Parathyroid adenoma (tissue), 2 donors: ENCODE measurements around the gene WRAP73.

ENCODE experiments used
- H2AFZ ChIP-seq: fragments of 300-600 bp; sonication (generic); one replicate; pipeline ENCODE4 v1.7.0; 2017; ENCODE audit warnings: antibody characterized with exemption, mild to moderate bottlenecking
- H3K27ac ChIP-seq: fragments of 300-600 bp; sonication (generic); one replicate; pipeline ENCODE4 v1.7.0; 2017
- H3K27me3 ChIP-seq: fragments of 300-600 bp; sonication (generic); one replicate; pipeline ENCODE4 v1.7.0; 2017; ENCODE audit warnings: low read length; ENCODE audit not compliant: control insufficient read depth, insufficient read depth
- H3K36me3 ChIP-seq: fragments of 300-600 bp; sonication (generic); one replicate; pipeline ENCODE4 v1.7.0; 2017; ENCODE audit warnings: low read length; ENCODE audit not compliant: control insufficient read depth, insufficient read depth
- H3K4me1 ChIP-seq: fragments of 300-600 bp; sonication (generic); one replicate; pipeline ENCODE4 v1.7.0; 2017; ENCODE audit warnings: control low read depth
- H3K4me2 ChIP-seq: fragments of 300-600 bp; sonication (generic); one replicate; pipeline ENCODE4 v1.7.0; 2017; ENCODE audit warnings: low read length
- H3K4me3 ChIP-seq: fragments of 300-600 bp; sonication (generic); one replicate; pipeline ENCODE4 v1.7.0; 2017; ENCODE audit warnings: low read depth, low read length
- H3K79me2 ChIP-seq: fragments of 300-600 bp; sonication (generic); one replicate; pipeline ENCODE4 v1.7.0; 2017; ENCODE audit warnings: control low read depth
- H3K9ac ChIP-seq: fragments of 300-600 bp; sonication (generic); one replicate; pipeline ENCODE4 v1.7.0; 2017; ENCODE audit warnings: mild to moderate bottlenecking
- H3K9me3 ChIP-seq: fragments of 300-600 bp; sonication (generic); one replicate; pipeline ENCODE4 v1.7.0; 2017; ENCODE audit warnings: low read length; ENCODE audit not compliant: control insufficient read depth
- CTCF ChIP-seq: fragments of 300-600 bp; sonication (generic); IDR thresholded peaks from one replicate; pipeline ENCODE4 v1.7.0; 2017; ENCODE audit warnings: antibody characterized with exemption, mild to moderate bottlenecking
- donor health status: primary hyperparathyroidism.

Gene WRAP73

DNA sequence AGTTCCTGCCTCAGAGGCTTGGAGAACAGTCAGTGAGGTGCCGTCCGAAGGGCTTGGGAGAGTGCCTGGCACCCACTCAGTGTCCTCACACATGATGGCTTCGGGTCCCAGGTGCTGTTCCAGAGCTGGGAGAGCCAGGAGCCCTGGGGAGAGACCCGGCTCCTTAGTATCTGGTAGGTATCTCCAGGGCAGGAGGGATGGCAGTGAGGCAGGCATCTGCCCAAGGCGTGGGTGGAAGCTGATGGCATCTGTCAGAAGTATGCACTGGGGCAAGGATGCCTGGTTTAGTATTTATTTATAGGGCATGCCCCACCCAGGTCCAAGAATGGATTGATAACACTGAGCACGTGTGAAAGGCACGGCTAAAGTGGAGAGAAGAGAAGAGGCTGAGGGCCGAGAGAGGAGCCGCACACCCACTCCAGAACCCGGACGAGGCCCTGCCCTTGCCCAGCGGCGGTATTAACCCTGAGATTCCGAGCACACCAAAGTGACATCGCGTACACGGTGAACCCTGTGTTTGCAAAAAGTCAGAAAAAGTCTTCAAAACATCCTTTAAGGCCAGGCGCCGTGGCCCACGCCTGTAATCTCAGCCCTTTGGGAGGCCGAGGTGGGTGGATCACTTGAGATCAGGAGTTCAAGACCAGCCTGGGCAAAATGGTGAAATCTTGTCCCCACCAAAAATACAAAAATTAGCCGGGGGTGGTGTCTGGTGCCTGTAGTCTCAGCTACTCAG is 4.8 kb upstream of the WRAP73 start:
- H3K4me1 ChIP-seq: no peaks in the 10 kb centered on the region
- H3K4me2 ChIP-seq: no peak overlapping the region
- no peaks in the 10 kb centered on the region for H3K9me3 ChIP-seq
- no peak overlapping the region for H3K4me3 ChIP-seq
- TF ChIP-seq CTCF: no peak
- H3K27me3 ChIP-seq: peaks cover 8% of the 10 kb centered on the region
- H3K36me3 ChIP-seq: no peaks in the 10 kb centered on the region
- no peak overlapping the region for H3K27ac ChIP-seq
- no peaks in the 10 kb centered on the region for H3K79me2 ChIP-seq
- no peak overlapping the region for H2AFZ ChIP-seq
- no peak overlapping the region for H3K9ac ChIP-seq

GRCh38 chr1:3653286-3653618 is 3.3 kb upstream of the WRAP73 start:
- H3K9ac ChIP-seq: no peak overlapping the region
- H3K27me3 ChIP-seq: peaks cover 8% of the 10 kb centered on the region
- H3K4me1 ChIP-seq: peaks cover 4% of the 10 kb centered on the region
- H3K27ac ChIP-seq: no peak overlapping the region
- H3K4me3 ChIP-seq: no peak overlapping the region
- H3K9me3 ChIP-seq: no peaks in the 10 kb centered on the region
- H3K79me2 ChIP-seq: no peaks in the 10 kb centered on the region
- no peak for TF ChIP-seq CTCF
- no peak overlapping the region for H2AFZ ChIP-seq
- H3K4me2 ChIP-seq: no peak overlapping the region
- no peaks in the 10 kb centered on the region for H3K36me3 ChIP-seq

- no peaks in the 10 kb centered on the region for H3K79me2 ChIP-seq
- H3K4me3 ChIP-seq: peak overlapping the region; percentile 4
- H3K36me3 ChIP-seq: no peaks in the 10 kb centered on the region
- peak overlapping the region; percentile 46 for H3K4me2 ChIP-seq
- H3K9ac ChIP-seq: no peak overlapping the region
- no peak for TF ChIP-seq CTCF
- no peaks in the 10 kb centered on the region for H3K9me3 ChIP-seq
- peaks cover 4% of the 10 kb centered on the region for H3K4me1 ChIP-seq
- H3K27me3 ChIP-seq: peaks cover 8% of the 10 kb centered on the region
- H3K27ac ChIP-seq: no peak overlapping the region
- H2AFZ ChIP-seq: no peak overlapping the region
Observed at GRCh38 chr1:3652548-3653285, 2.8 kb upstream of the WRAP73 start.

GRCh38 chr1:3651930-3652547 is 2.1 kb upstream of the WRAP73 start, which contains the start of gene TP73:
Gene TP73, plus strand, starts transcription at chr1:3652516. Its CDS starts 29,850 bp downstream, at chr1:3682366.
- Histone ChIP-seq H3K9me3 (no peaks in the 10 kb centered on the region), H3K27me3 (peaks cover 8% of the 10 kb centered on the region), H3K36me3 (no peaks in the 10 kb centered on the region), H2AFZ (no peak within 1 kb of the TSS), H3K9ac (no peak within 1 kb of the TSS), H3K79me2 (no peaks in the 10 kb centered on the region), H3K4me2 (peak within 1 kb of the TSS; percentile 46), H3K27ac (no peak within 1 kb of the TSS), H3K4me3 (peak within 1 kb of the TSS; percentile 4), H3K4me1 (peaks cover 4% of the 10 kb centered on the region)
- TF ChIP-seq CTCF: no peak
